Keratinocyte (primary cell): ENCODE data around the gene FGF8.

Experiments
- EZH2 ChIP-seq: IDR thresholded peaks from one replicate; pipeline ENCODE4 v1.6.1; 2012; ENCODE audit warnings: inconsistent platforms, mild to moderate bottlenecking, low read length, moderate library complexity
- TF ChIP-seq, protein P1 (sequence below), 3 experiments: IDR thresholded peaks in 1 of 3; conservative IDR thresholded peaks in 1 of 3; optimal IDR thresholded peaks in 1 of 3; 2 replicates in 2 of 3; 3 replicates in 1 of 3; pipeline versions ENCODE3 to v1.5.1; 2011; ENCODE audit warnings: low read length in 3 of 3, mild to moderate bottlenecking in 3 of 3, moderate library complexity in 2 of 3, control low read depth in 1 of 3, inconsistent platforms in 1 of 3; ENCODE audit not compliant: insufficient read depth in 2 of 3; ENCODE audit errors: extremely low read depth in 1 of 3

DNA sequence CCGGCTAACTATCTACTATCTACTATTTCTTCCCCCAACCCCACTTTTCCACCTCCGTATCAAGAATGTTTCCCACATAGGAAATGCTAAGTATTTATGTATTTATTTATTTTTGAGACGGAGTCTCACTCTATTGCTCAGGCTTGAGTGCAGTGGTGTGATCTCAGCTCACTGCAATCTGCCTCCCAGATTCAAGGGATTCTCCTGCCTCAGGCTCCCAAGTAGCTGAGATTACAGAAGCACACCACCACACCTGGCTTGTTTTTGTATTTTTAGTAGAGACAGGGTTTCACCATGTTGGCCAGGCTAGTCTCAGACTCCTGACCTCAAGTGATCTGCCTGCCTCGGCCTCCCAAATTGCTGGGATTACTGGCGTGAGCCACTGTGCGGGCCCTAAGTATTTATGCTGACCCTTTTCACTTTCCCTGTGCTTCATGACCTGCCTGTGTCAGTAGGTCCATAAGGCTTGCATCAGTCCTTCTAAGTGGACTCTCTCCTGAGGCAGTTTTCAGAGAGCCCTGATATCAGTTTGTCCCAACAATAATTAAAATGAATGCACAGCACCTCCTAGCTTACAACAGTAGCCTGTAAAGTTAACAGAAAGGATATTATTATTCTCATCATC is 55.2 kb downstream of the FGF8 start:
- TF ChIP-seq, protein P1, sequence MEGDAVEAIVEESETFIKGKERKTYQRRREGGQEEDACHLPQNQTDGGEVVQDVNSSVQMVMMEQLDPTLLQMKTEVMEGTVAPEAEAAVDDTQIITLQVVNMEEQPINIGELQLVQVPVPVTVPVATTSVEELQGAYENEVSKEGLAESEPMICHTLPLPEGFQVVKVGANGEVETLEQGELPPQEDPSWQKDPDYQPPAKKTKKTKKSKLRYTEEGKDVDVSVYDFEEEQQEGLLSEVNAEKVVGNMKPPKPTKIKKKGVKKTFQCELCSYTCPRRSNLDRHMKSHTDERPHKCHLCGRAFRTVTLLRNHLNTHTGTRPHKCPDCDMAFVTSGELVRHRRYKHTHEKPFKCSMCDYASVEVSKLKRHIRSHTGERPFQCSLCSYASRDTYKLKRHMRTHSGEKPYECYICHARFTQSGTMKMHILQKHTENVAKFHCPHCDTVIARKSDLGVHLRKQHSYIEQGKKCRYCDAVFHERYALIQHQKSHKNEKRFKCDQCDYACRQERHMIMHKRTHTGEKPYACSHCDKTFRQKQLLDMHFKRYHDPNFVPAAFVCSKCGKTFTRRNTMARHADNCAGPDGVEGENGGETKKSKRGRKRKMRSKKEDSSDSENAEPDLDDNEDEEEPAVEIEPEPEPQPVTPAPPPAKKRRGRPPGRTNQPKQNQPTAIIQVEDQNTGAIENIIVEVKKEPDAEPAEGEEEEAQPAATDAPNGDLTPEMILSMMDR (optimal IDR thresholded peaks at IDR 0.05 in 1 of 3, IDR thresholded peaks at IDR 0.05 in 1 of 3, conservative IDR thresholded peaks at IDR 0.05 in 1 of 3; ENCODE audit: extremely low read depth in 1 of 3, insufficient read depth in 2 of 3, low read length in 3 of 3), result no peak
- no peak for TF ChIP-seq EZH2
